Effector memory CD8-positive, alpha-beta T cell (primary cell): ENCODE measurements around the gene NAV2.
A peak's percentile ranks its signal among the peaks of the same experiment; 100 is the strongest.

Experiments used
- ATAC-seq: fragments of 150-1000 bp; cut with Tn5 transposase; replicated peaks from 2 replicates; pipeline ENCODE4 v1.10.0; 2021; ENCODE audit warnings: mild to moderate bottlenecking, moderate library complexity
- DNase-seq, 3 experiments: peaks; one replicate each; pipeline ENCODE4 v3.0.0; 2021
- H3K27ac Mint-ChIP-seq, 2 donors: one replicate each; pipeline ENCODE4 v1.8.0; 2022; ENCODE audit warnings: mild to moderate bottlenecking in 2 of 2, mixed read lengths in 2 of 2, moderate library complexity in 2 of 2
- H3K27me3 Mint-ChIP-seq, 2 donors: one replicate each; pipeline ENCODE4 v1.8.0; 2022; ENCODE audit warnings: mixed read lengths in 2 of 2
- H3K36me3 Mint-ChIP-seq: one replicate; pipeline ENCODE4 v1.8.0; 2022; ENCODE audit warnings: mild to moderate bottlenecking, moderate library complexity, mixed read lengths; ENCODE audit not compliant: insufficient read depth
- H3K4me1 Mint-ChIP-seq, 2 donors: one replicate each; pipeline ENCODE4 v1.8.0; 2022; ENCODE audit warnings: low read depth in 2 of 2, mixed read lengths in 2 of 2
- H3K4me3 Mint-ChIP-seq, 2 donors: one replicate each; pipeline ENCODE4 v1.8.0; 2022; ENCODE audit warnings: mild to moderate bottlenecking in 2 of 2, mixed read lengths in 2 of 2, moderate library complexity in 2 of 2
- H3K9me3 Mint-ChIP-seq, 2 donors: one replicate each; pipeline ENCODE4 v1.8.0; 2022; ENCODE audit warnings: mixed read lengths in 2 of 2

NAV2 gene

GRCh38 chr11:20093775-20094174 is 381.1 kb downstream of the NAV2 start:
- H3K4me3 Mint-ChIP-seq: no peak overlapping the region
- no peak overlapping the region for H3K27ac Mint-ChIP-seq
- peaks cover 0 to 13% of the 10 kb centered on the region in 2 donors for H3K27me3 Mint-ChIP-seq

DNA sequence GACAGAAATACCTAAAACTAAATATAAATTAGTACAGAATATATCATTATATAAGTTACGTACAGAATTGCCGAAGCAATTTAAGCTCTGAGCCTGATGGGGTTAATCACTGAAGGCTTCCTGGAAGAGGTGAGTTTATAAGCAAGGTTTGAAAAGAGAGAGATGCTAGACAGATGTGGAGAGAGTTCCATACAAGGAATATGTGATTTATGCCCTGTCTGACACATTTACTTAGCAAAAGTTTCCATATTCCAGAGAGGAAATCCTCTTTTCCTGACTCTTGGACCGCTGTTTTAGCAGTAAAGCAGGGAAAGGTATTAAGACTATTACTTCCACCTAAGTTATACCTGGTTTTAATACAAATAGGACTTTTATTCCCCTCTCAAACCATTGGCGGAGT is 382.6 kb downstream of the NAV2 start:
- Mint-ChIP-seq H3K27me3 (peaks cover 0 to 11% of the 10 kb centered on the region in 2 donors), H3K27ac (no peak overlapping the region), H3K4me1 (no peaks in the 10 kb centered on the region), H3K36me3 (no peaks in the 10 kb centered on the region), H3K4me3 (no peak overlapping the region), H3K9me3 (no peaks in the 10 kb centered on the region)
- DNase-seq: no peak
- ATAC-seq: no peak

More at GRCh38 chr11:20093775-20094174, 381.1 kb downstream of the NAV2 start:
- no peaks in the 10 kb centered on the region for H3K36me3 Mint-ChIP-seq
- no peak for ATAC-seq
- peaks cover 0 to 3% of the 10 kb centered on the region in 2 donors for H3K4me1 Mint-ChIP-seq
- no peak for DNase-seq
- H3K9me3 Mint-ChIP-seq: no peaks in the 10 kb centered on the region

DNA sequence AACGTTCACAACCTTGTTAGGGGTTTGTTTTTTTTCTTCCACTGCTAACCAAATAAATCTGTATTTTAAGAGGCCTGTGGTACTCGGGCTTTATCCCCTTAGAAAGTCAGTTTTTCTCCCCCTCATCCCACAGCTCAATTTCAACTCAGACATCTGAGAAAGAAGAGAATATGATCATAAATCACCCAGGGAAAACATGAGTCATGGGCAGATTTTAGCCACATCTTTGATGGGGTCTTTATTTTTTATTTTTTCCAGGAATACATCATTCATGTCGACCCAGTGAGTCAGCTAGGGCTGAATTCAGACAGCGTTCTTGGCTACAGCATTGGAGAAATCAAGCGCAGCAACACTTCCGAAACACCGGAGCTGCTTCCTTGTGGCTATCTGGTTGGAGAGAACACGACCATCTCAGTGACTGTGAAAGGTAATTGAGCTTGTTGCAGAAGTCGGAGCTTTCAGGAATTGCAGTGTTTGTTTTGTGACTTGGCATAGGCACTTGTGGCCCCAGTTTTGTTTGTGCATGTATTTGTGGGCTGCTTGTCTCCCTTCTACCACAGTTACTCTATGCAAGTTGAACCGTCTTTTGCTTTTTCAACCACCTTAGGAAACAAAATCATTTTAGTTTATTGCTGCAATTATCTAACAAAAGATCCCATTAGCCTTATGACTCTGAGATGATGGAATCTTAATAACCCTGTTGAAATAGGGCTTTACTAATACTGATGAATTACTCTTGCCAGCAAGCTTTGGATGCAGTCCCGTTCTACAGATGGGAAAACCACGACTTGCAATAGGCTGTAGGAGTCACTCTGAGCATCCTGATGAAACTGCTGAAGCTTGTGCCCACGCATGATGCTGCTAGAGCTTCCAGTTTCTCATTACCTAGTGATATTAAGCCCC is 384.9 kb downstream of the NAV2 start:
- DNase-seq (no peak), ATAC-seq (no peak)
- Mint-ChIP-seq H3K4me3 (no peak overlapping the region), H3K36me3 (no peaks in the 10 kb centered on the region), H3K9me3 (no peaks in the 10 kb centered on the region), H3K27me3 (no peaks in the 10 kb centered on the region), H3K27ac (no peak overlapping the region), H3K4me1 (no peaks in the 10 kb centered on the region)

- H3K4me1 Mint-ChIP-seq: no peaks in the 10 kb centered on the region
- no peak overlapping the region for H3K27ac Mint-ChIP-seq
- no peaks in the 10 kb centered on the region for H3K9me3 Mint-ChIP-seq
- no peak for ATAC-seq
- no peak for DNase-seq
- no peak overlapping the region for H3K4me3 Mint-ChIP-seq
- no peaks in the 10 kb centered on the region for H3K27me3 Mint-ChIP-seq
- H3K36me3 Mint-ChIP-seq: no peaks in the 10 kb centered on the region
Observed at GRCh38 chr11:20099527-20099926, 386.9 kb downstream of the NAV2 start.

- Mint-ChIP-seq H3K27me3 (peaks cover 0 to 1% of the 10 kb centered on the region in 2 donors), H3K9me3 (no peaks in the 10 kb centered on the region), H3K4me1 (no peaks in the 10 kb centered on the region), H3K4me3 (no peak overlapping the region), H3K27ac (no peak overlapping the region), H3K36me3 (no peaks in the 10 kb centered on the region)
- DNase-seq (no peak), ATAC-seq (no peak)
Observed at GRCh38 chr11:20102397-20102796, 389.8 kb downstream of the NAV2 start.

GRCh38 chr11:20103281-20103680 is 390.6 kb downstream of the NAV2 start:
- DNase-seq (no peak), ATAC-seq (no peak)
- no peaks in the 10 kb centered on the region for H3K4me1 Mint-ChIP-seq
- H3K36me3 Mint-ChIP-seq: no peaks in the 10 kb centered on the region
- no peak overlapping the region for H3K27ac Mint-ChIP-seq
- H3K4me3 Mint-ChIP-seq: no peak overlapping the region
- H3K9me3 Mint-ChIP-seq: no peaks in the 10 kb centered on the region
- H3K27me3 Mint-ChIP-seq: peaks cover 0 to 7% of the 10 kb centered on the region in 2 donors

GRCh38 chr11:20105427-20105826 is 392.8 kb downstream of the NAV2 start:
- Mint-ChIP-seq H3K4me3 (no peak overlapping the region), H3K27me3 (peaks cover 0 to 7% of the 10 kb centered on the region in 2 donors), H3K27ac (no peak overlapping the region), H3K36me3 (no peaks in the 10 kb centered on the region), H3K4me1 (no peaks in the 10 kb centered on the region), H3K9me3 (no peaks in the 10 kb centered on the region)
- ATAC-seq (no peak), DNase-seq (no peak)

- Mint-ChIP-seq H3K4me3 (no peak overlapping the region), H3K36me3 (no peaks in the 10 kb centered on the region), H3K4me1 (no peaks in the 10 kb centered on the region), H3K27ac (no peak overlapping the region), H3K9me3 (no peaks in the 10 kb centered on the region), H3K27me3 (peaks cover 0 to 28% of the 10 kb centered on the region in 2 donors)
- ATAC-seq (no peak), DNase-seq (no peak)
Observed at GRCh38 chr11:20109731-20110445, 397.3 kb downstream of the NAV2 start.

DNA sequence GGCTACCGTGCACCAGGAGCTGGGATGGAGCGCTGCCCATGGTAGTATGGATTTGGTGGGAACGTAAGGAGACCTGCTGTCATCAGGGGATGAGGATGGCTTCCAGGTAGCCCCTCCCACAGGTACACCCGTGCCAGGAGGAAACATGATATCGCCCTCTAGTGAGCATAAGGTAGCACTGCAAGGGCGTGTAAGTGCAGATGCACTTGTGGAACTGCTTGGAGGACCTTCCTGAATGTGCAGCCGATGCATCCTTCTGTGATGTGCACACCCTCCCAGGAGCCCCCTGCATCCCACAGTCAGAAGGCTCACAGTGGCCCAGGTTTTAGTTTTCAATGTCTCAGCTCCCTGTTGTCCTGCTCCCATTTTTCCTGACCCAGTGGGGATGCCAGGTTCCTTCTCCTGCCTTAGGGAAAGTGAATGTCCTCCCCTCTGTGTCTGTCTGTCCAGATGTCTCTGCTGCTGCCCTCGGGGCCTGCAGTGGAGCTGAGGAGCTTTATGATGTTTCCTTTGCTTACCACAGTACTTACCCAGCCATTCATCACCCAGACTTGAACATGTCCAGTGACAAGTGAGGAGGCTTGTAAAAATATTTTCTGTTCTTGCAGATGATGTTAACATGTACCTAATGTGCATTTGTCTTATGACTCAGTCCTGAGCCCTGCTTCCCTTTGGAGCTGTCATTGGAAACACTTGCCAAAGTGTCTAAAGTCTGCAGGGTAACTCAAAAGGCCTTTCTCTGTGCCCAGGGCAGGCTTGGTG is 398.5 kb downstream of the NAV2 start:
- no peaks in the 10 kb centered on the region for H3K36me3 Mint-ChIP-seq
- no peaks in the 10 kb centered on the region for H3K4me1 Mint-ChIP-seq
- H3K9me3 Mint-ChIP-seq: no peaks in the 10 kb centered on the region
- H3K4me3 Mint-ChIP-seq: no peak overlapping the region
- peaks cover 0 to 28% of the 10 kb centered on the region in 2 donors for H3K27me3 Mint-ChIP-seq
- peak; percentile 29 to 40 (median 38) for DNase-seq
- no peak overlapping the region for H3K27ac Mint-ChIP-seq
- ATAC-seq: peak; percentile 70

GRCh38 chr11:20111871-20112270 is 399.2 kb downstream of the NAV2 start:
- H3K4me3 Mint-ChIP-seq: no peak overlapping the region
- H3K4me1 Mint-ChIP-seq: no peaks in the 10 kb centered on the region
- no peaks in the 10 kb centered on the region for H3K36me3 Mint-ChIP-seq
- ATAC-seq (no peak), DNase-seq (no peak)
- no peak overlapping the region for H3K27ac Mint-ChIP-seq
- H3K27me3 Mint-ChIP-seq: peaks cover 0 to 28% of the 10 kb centered on the region in 2 donors
- no peaks in the 10 kb centered on the region for H3K9me3 Mint-ChIP-seq

GRCh38 chr11:20112291-20113148 is 399.9 kb downstream of the NAV2 start:
- H3K27ac Mint-ChIP-seq: no peak overlapping the region
- H3K9me3 Mint-ChIP-seq: no peaks in the 10 kb centered on the region
- no peak for ATAC-seq
- DNase-seq: no peak
- no peaks in the 10 kb centered on the region for H3K4me1 Mint-ChIP-seq
- H3K36me3 Mint-ChIP-seq: no peaks in the 10 kb centered on the region
- H3K4me3 Mint-ChIP-seq: no peak overlapping the region
- peaks cover 0 to 25% of the 10 kb centered on the region in 2 donors for H3K27me3 Mint-ChIP-seq

GRCh38 chr11:20113149-20113438 is 400.5 kb downstream of the NAV2 start:
- DNase-seq (no peak), ATAC-seq (no peak)
- no peaks in the 10 kb centered on the region for H3K9me3 Mint-ChIP-seq
- peaks cover 0 to 23% of the 10 kb centered on the region in 2 donors for H3K27me3 Mint-ChIP-seq
- no peaks in the 10 kb centered on the region for H3K36me3 Mint-ChIP-seq
- H3K4me1 Mint-ChIP-seq: no peaks in the 10 kb centered on the region
- no peak overlapping the region for H3K4me3 Mint-ChIP-seq
- H3K27ac Mint-ChIP-seq: no peak overlapping the region

DNA sequence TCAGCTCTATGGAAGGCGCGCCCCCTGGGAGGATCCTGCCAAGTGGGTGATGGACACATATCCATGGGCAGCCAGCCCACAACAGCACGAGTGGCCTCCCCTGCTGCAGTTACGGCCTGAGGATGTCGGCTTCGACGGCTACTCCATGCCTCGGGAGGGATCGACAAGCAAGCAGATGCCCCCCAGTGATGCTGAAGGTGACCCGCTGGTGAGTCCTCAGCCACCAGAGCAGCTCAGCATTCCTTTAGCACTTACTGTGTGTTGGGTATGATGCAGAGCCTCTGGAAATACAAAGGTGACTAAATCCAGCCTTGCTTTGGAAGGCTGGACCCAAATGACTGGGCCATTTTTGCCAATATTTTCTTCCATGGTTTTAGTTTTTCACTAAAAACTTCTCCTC is 402.0 kb downstream of the NAV2 start:
- no peaks in the 10 kb centered on the region for H3K9me3 Mint-ChIP-seq
- H3K27me3 Mint-ChIP-seq: peaks cover 4 to 38% of the 10 kb centered on the region in 2 donors
- H3K4me3 Mint-ChIP-seq: no peak overlapping the region
- H3K4me1 Mint-ChIP-seq: no peaks in the 10 kb centered on the region
- no peaks in the 10 kb centered on the region for H3K36me3 Mint-ChIP-seq
- ATAC-seq: no peak
- no peak overlapping the region for H3K27ac Mint-ChIP-seq
- no peak for DNase-seq
